Measurements from ENCODE around the gene TMEM192. TPM values are rescaled to one million over a fixed set of nuclear protein-coding genes. Genes with fewer than 3 reads are reported as not detected.

TMEM192 gene
- total and polyA plus RNA-seq, 2 of the 8 experiments (the other 6 are each of a cell fraction or from before 2014, with no cell fraction given): 7.3 to 10.9 TPM

DNA sequence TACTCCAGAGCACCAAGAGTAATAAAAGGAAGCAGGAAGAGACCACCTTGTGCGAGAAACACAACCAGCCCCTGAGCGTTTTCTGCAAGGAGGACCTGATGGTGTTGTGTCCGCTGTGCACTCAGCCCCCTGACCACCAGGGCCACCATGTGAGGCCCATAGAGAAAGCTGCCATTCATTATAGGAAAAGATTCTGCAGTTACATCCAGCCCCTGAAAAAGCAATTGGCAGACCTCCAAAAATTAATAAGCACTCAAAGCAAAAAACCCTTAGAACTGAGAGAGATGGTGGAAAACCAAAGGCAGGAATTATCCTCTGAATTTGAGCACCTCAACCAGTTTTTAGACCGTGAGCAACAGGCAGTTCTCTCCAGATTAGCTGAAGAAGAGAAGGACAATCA lies 53.3 kb downstream of the TMEM192 start (continued):
- TF ChIP-seq, protein P1, sequence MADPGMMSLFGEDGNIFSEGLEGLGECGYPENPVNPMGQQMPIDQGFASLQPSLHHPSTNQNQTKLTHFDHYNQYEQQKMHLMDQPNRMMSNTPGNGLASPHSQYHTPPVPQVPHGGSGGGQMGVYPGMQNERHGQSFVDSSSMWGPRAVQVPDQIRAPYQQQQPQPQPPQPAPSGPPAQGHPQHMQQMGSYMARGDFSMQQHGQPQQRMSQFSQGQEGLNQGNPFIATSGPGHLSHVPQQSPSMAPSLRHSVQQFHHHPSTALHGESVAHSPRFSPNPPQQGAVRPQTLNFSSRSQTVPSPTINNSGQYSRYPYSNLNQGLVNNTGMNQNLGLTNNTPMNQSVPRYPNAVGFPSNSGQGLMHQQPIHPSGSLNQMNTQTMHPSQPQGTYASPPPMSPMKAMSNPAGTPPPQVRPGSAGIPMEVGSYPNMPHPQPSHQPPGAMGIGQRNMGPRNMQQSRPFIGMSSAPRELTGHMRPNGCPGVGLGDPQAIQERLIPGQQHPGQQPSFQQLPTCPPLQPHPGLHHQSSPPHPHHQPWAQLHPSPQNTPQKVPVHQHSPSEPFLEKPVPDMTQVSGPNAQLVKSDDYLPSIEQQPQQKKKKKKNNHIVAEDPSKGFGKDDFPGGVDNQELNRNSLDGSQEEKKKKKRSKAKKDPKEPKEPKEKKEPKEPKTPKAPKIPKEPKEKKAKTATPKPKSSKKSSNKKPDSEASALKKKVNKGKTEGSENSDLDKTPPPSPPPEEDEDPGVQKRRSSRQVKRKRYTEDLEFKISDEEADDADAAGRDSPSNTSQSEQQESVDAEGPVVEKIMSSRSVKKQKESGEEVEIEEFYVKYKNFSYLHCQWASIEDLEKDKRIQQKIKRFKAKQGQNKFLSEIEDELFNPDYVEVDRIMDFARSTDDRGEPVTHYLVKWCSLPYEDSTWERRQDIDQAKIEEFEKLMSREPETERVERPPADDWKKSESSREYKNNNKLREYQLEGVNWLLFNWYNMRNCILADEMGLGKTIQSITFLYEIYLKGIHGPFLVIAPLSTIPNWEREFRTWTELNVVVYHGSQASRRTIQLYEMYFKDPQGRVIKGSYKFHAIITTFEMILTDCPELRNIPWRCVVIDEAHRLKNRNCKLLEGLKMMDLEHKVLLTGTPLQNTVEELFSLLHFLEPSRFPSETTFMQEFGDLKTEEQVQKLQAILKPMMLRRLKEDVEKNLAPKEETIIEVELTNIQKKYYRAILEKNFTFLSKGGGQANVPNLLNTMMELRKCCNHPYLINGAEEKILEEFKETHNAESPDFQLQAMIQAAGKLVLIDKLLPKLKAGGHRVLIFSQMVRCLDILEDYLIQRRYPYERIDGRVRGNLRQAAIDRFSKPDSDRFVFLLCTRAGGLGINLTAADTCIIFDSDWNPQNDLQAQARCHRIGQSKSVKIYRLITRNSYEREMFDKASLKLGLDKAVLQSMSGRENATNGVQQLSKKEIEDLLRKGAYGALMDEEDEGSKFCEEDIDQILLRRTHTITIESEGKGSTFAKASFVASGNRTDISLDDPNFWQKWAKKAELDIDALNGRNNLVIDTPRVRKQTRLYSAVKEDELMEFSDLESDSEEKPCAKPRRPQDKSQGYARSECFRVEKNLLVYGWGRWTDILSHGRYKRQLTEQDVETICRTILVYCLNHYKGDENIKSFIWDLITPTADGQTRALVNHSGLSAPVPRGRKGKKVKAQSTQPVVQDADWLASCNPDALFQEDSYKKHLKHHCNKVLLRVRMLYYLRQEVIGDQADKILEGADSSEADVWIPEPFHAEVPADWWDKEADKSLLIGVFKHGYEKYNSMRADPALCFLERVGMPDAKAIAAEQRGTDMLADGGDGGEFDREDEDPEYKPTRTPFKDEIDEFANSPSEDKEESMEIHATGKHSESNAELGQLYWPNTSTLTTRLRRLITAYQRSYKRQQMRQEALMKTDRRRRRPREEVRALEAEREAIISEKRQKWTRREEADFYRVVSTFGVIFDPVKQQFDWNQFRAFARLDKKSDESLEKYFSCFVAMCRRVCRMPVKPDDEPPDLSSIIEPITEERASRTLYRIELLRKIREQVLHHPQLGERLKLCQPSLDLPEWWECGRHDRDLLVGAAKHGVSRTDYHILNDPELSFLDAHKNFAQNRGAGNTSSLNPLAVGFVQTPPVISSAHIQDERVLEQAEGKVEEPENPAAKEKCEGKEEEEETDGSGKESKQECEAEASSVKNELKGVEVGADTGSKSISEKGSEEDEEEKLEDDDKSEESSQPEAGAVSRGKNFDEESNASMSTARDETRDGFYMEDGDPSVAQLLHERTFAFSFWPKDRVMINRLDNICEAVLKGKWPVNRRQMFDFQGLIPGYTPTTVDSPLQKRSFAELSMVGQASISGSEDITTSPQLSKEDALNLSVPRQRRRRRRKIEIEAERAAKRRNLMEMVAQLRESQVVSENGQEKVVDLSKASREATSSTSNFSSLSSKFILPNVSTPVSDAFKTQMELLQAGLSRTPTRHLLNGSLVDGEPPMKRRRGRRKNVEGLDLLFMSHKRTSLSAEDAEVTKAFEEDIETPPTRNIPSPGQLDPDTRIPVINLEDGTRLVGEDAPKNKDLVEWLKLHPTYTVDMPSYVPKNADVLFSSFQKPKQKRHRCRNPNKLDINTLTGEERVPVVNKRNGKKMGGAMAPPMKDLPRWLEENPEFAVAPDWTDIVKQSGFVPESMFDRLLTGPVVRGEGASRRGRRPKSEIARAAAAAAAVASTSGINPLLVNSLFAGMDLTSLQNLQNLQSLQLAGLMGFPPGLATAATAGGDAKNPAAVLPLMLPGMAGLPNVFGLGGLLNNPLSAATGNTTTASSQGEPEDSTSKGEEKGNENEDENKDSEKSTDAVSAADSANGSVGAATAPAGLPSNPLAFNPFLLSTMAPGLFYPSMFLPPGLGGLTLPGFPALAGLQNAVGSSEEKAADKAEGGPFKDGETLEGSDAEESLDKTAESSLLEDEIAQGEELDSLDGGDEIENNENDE (IDR thresholded peaks at IDR 0.05; ENCODE audit: insufficient replicate concordance, low read length): no peak
- no peak for TF ChIP-seq TCF12 (IDR thresholded peaks at IDR 0.05; ENCODE audit: low read depth, low read length)
- TF ChIP-seq SIX5 (IDR thresholded peaks at IDR 0.05; ENCODE audit: low read depth, low read length): no peak
- TF ChIP-seq SUZ12 (IDR thresholded peaks at IDR 0.05; ENCODE audit: low read length): no peak

Measured in H1 (cell line).